ENCODE data around the gene CNTRL.

DNA sequence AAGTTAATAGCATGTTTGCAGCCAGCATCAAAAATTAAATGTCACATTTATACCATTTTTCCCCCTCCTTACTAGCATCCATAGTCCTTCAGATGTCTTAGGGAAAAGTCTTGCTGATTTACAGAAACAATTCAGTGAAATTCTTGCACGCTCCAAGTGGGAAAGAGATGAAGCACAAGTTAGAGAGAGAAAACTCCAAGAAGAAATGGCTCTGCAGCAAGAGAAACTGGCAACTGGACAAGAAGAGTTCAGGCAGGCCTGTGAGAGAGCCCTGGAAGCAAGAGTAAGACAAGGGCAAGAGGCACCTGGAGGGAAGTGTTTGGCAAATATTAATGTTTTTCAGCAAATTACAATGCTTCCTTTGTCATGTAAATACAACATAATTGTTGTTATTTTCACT lies 66.6 kb downstream of the CNTRL start:
- TF ChIP-seq, protein P1, sequence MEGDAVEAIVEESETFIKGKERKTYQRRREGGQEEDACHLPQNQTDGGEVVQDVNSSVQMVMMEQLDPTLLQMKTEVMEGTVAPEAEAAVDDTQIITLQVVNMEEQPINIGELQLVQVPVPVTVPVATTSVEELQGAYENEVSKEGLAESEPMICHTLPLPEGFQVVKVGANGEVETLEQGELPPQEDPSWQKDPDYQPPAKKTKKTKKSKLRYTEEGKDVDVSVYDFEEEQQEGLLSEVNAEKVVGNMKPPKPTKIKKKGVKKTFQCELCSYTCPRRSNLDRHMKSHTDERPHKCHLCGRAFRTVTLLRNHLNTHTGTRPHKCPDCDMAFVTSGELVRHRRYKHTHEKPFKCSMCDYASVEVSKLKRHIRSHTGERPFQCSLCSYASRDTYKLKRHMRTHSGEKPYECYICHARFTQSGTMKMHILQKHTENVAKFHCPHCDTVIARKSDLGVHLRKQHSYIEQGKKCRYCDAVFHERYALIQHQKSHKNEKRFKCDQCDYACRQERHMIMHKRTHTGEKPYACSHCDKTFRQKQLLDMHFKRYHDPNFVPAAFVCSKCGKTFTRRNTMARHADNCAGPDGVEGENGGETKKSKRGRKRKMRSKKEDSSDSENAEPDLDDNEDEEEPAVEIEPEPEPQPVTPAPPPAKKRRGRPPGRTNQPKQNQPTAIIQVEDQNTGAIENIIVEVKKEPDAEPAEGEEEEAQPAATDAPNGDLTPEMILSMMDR (IDR thresholded peaks at IDR 0.05; ENCODE audit: poor library complexity, severe bottlenecking) = no peak
- TF ChIP-seq EZH2 (IDR thresholded peaks at IDR 0.05; ENCODE audit: borderline replicate concordance, insufficient read depth, low read length, poor library complexity, severe bottlenecking) = no peak
- TF ChIP-seq TAF1 (IDR thresholded peaks at IDR 0.05; ENCODE audit: low read depth) = no peak
- TF ChIP-seq RAD21 (conservative IDR thresholded peaks at IDR 0.05) = no peak
- TF ChIP-seq, protein P2, sequence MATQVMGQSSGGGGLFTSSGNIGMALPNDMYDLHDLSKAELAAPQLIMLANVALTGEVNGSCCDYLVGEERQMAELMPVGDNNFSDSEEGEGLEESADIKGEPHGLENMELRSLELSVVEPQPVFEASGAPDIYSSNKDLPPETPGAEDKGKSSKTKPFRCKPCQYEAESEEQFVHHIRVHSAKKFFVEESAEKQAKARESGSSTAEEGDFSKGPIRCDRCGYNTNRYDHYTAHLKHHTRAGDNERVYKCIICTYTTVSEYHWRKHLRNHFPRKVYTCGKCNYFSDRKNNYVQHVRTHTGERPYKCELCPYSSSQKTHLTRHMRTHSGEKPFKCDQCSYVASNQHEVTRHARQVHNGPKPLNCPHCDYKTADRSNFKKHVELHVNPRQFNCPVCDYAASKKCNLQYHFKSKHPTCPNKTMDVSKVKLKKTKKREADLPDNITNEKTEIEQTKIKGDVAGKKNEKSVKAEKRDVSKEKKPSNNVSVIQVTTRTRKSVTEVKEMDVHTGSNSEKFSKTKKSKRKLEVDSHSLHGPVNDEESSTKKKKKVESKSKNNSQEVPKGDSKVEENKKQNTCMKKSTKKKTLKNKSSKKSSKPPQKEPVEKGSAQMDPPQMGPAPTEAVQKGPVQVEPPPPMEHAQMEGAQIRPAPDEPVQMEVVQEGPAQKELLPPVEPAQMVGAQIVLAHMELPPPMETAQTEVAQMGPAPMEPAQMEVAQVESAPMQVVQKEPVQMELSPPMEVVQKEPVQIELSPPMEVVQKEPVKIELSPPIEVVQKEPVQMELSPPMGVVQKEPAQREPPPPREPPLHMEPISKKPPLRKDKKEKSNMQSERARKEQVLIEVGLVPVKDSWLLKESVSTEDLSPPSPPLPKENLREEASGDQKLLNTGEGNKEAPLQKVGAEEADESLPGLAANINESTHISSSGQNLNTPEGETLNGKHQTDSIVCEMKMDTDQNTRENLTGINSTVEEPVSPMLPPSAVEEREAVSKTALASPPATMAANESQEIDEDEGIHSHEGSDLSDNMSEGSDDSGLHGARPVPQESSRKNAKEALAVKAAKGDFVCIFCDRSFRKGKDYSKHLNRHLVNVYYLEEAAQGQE (IDR thresholded peaks at IDR 0.05; ENCODE audit: borderline replicate concordance) = no peak
- no peak for TF ChIP-seq EP300 (conservative IDR thresholded peaks at IDR 0.05; ENCODE audit: poor library complexity, severe bottlenecking)
- no peak for TF ChIP-seq MXI1 (conservative IDR thresholded peaks at IDR 0.05; ENCODE audit: poor library complexity, severe bottlenecking)
- no peak for TF ChIP-seq SMC3 (conservative IDR thresholded peaks at IDR 0.05; ENCODE audit: poor library complexity)
- TF ChIP-seq POLR2AphosphoS5 (IDR thresholded peaks at IDR 0.05) = no peak

All from neural cell (in vitro differentiated cells).